HepG2 (cell line): ENCODE results near the gene CDC42SE2. TPM values are rescaled to one million over a fixed set of nuclear protein-coding genes. Genes with fewer than 3 reads are reported as not detected.

Experiments used
- ATAC-seq: fragments of 200-7000 bp; cut with Tn5 transposase; 3 replicates; pipeline ENCODE4 v1.9.1; 2020; ENCODE audit warnings: mild to moderate bottlenecking, moderate library complexity
- BruUV-seq: library from RNA; stranded (reverse); fragments of 400-500 nt; replicated peaks from 2 replicates; lab custom pipeline; 2021; lab: Mats Ljungman, UMichigan
- CTCF ChIA-PET: fragments of 300-600 bp; formaldehyde crosslinking; extraction: SDS; loops from one replicate; lab custom pipeline; 2021; ENCODE audit warnings: low total read pairs, inconsistent platforms, low intra/inter-chr PET ratio; lab: Yijun Ruan, JAX
- POLR2A ChIA-PET: fragments of 350-600 bp; sonication (Branson Sonifier 250); formaldehyde crosslinking; loops from one replicate; lab custom pipeline; 2020; ENCODE audit warnings: antibody characterized with exemption, inconsistent platforms; lab: Yijun Ruan, JAX
- DNase-seq: peaks from one replicate; pipeline ENCODE4 v3.0.0-alpha.2; 2015; ENCODE audit warnings: low spot score
- FAIRE-seq: peaks from 3 replicates; lab custom pipeline; 2011; peaks lifted over from hg19 to GRCh38; lab: Jason Lieb, UNC
- H2AFZ ChIP-seq: one replicate; pipeline ENCODE4 v1.6.1; 2011; ENCODE audit warnings: low read length, inconsistent platforms
- H3K27ac ChIP-seq: fragments of 300-600 bp; 3 replicates; pipeline ENCODE4 v1.8.0; 2011; ENCODE audit warnings: mixed run types, mild to moderate bottlenecking, mixed read lengths, low read length, inconsistent platforms; ENCODE audit not compliant: insufficient read depth; ENCODE audit errors: extremely low read length
- H3K27me3 ChIP-seq, 2 experiments: fragments of 200-600 bp in 1 of 2; 2 replicates in 1 of 2; 3 replicates in 1 of 2; pipeline versions ENCODE4 v1.6.0 to v1.8.0; 2011; ENCODE audit warnings: low read length in 2 of 2, mild to moderate bottlenecking in 2 of 2, moderate library complexity in 2 of 2, inconsistent platforms in 1 of 2; ENCODE audit not compliant: insufficient read depth in 2 of 2, control insufficient read depth in 1 of 2
- H3K36me3 ChIP-seq, 2 experiments: fragments of 200-600 bp in 1 of 2; replicated peaks in 1 of 2; 2 replicates in 1 of 2; 3 replicates in 1 of 2; pipeline versions ENCODE4 v1.5.1 to v1.8.0; 2011; ENCODE audit warnings: low read length in 2 of 2, inconsistent platforms in 1 of 2; ENCODE audit not compliant: insufficient read depth in 2 of 2, control insufficient read depth in 1 of 2
- H3K4me1 ChIP-seq: 2 replicates; pipeline ENCODE4 v1.5.1; 2012; ENCODE audit warnings: low read length, inconsistent platforms; ENCODE audit not compliant: insufficient read depth
- H3K4me2 ChIP-seq: 2 replicates; pipeline ENCODE4 v1.6.0; 2011; ENCODE audit warnings: low read depth, low read length, inconsistent platforms
- H3K4me3 ChIP-seq, 3 experiments: fragments of 200-600 bp in 1 of 3; sonication (generic), shearing (Covaris generic) in 1 of 3; replicated peaks in 1 of 3; 2 replicates each; pipeline ENCODE4 v1.5.1; 2011 to 2016; ENCODE audit warnings: low read length in 3 of 3, inconsistent platforms in 2 of 3, low read depth in 2 of 3, mild to moderate bottlenecking in 2 of 3, control low read depth in 1 of 3, mixed read lengths in 1 of 3; ENCODE audit not compliant: insufficient read depth in 1 of 3
- H3K79me2 ChIP-seq: one replicate; pipeline ENCODE4 v1.6.1; 2011; ENCODE audit warnings: low read length, inconsistent platforms; ENCODE audit not compliant: insufficient read depth
- H3K9ac ChIP-seq: 2 replicates; pipeline ENCODE4 v1.6.0; 2011; ENCODE audit warnings: mild to moderate bottlenecking, low read depth, low read length, inconsistent platforms; ENCODE audit not compliant: insufficient read depth
- H3K9me3 ChIP-seq: 2 replicates; pipeline ENCODE4 v1.5.1; 2012; ENCODE audit warnings: mild to moderate bottlenecking, low read length
- H4K20me1 ChIP-seq: 2 replicates; pipeline ENCODE4 v1.6.0; 2011; ENCODE audit warnings: inconsistent platforms, mild to moderate bottlenecking, low read length, moderate library complexity; ENCODE audit not compliant: insufficient read depth
- ATF4 ChIP-seq, 2 experiments: fragments of 450-650 bp in 1 of 2; sonication (generic) in 1 of 2; formaldehyde crosslinking; IDR thresholded peaks; 2 replicates each; pipeline versions ENCODE4 v1.5.0 to v1.8.0; 2020 to 2022; ENCODE audit warnings: mild to moderate bottlenecking in 1 of 2, missing genetic modification reagents in 1 of 2
- CEBPB ChIP-seq: IDR thresholded peaks from 2 replicates; pipeline ENCODE4 v1.6.1; 2011; ENCODE audit warnings: low read depth, low read length, improper control_type of control experiment, borderline replicate concordance
- DPF2 ChIP-seq: sonication (generic); formaldehyde crosslinking; IDR thresholded peaks from 2 replicates; pipeline ENCODE4 v1.4.0; 2020; ENCODE audit warnings: mild to moderate bottlenecking, low read depth, missing genetic modification reagents, borderline replicate concordance
- GTF3A ChIP-seq: sonication (generic); formaldehyde crosslinking; conservative IDR thresholded peaks from 2 replicates; pipeline ENCODE4 v1.4.0; 2020; ENCODE audit warnings: mild to moderate bottlenecking, missing genetic modification reagents
- HOXA9 ChIP-seq: sonication (generic); formaldehyde crosslinking; IDR thresholded peaks from 2 replicates; pipeline ENCODE4 v1.8.1; 2022; ENCODE audit warnings: missing genetic modification reagents, mild to moderate bottlenecking, moderate library complexity, borderline replicate concordance
- MLLT10 ChIP-seq: sonication (generic); formaldehyde crosslinking; IDR thresholded peaks from 2 replicates; pipeline ENCODE4 v1.4.0; 2020; ENCODE audit warnings: missing genetic modification reagents
- NR2F1 ChIP-seq, 2 experiments: fragments of 450-650 bp in 1 of 2; formaldehyde crosslinking in 1 of 2; IDR thresholded peaks; 2 replicates each; pipeline versions ENCODE4 v1.5.0 to v1.6.1; 2016 to 2020; ENCODE audit warnings: mild to moderate bottlenecking in 1 of 2, missing compliant biosample characterization in 1 of 2, missing genetic modification reagents in 1 of 2, moderate library complexity in 1 of 2
- SIX4 ChIP-seq: sonication (generic); formaldehyde crosslinking; IDR thresholded peaks from 2 replicates; pipeline ENCODE4 v1.4.0; 2020; ENCODE audit warnings: missing genetic modification reagents
- ZBTB7A ChIP-seq: sonication (generic); formaldehyde crosslinking; IDR thresholded peaks from 2 replicates; pipeline ENCODE4 v1.8.0; 2022; ENCODE audit warnings: mild to moderate bottlenecking, missing genetic modification reagents
- ZNF136 ChIP-seq: sonication (generic); formaldehyde crosslinking; IDR thresholded peaks from 2 replicates; pipeline ENCODE4 v1.8.1; 2022; ENCODE audit warnings: low read depth, mild to moderate bottlenecking, moderate library complexity, missing genetic modification reagents
- ZNF282 ChIP-seq: fragments of 450-650 bp; IDR thresholded peaks from 2 replicates; pipeline ENCODE4 v1.6.1; 2018; ENCODE audit not compliant: partially characterized antibody
- ZNF768 ChIP-seq: sonication (generic); formaldehyde crosslinking; IDR thresholded peaks from 2 replicates; pipeline ENCODE4 v1.4.0; 2020; ENCODE audit warnings: missing genetic modification reagents
- WGBS: methylation state at CpG from one replicate; pipeline ENCODE4 v1.1.6; 2017; ENCODE audit warnings: low lambda C conversion rate; 5-methylcytosine and 5-hydroxymethylcytosine counted together
- in situ Hi-C: cut with HindIII; loops from 2 replicates; pipeline ENCODE4 v1.10.0; 2017; ENCODE audit warnings: low pct_unique_long_range_greater_than_20kb; ENCODE audit not compliant: extremely low pct_ligation_motif_present
- intact Hi-C: fragments of 100-400 bp; cut with micrococcal nuclease; formaldehyde crosslinking; loops from one replicate; pipeline ENCODE4 v1.10.0; 2022; ENCODE audit not compliant: unreplicated experiment
- polyA plus RNA-seq, 8 experiments: library from polyadenylated mRNA; depleted of rRNA in 3 of 8; stranded (reverse) in 7 of 8; unstranded in 1 of 8; fragments of >200 nt; fragmentation: Illumina TruSeq in 4 of 8; extraction: Trizol in 4 of 8; gene quantifications; 2 replicates each; pipeline versions ENCODE4 v1.2.1 to v1.2.3, GENCODE V29; 2011 to 2016; ENCODE audit warnings: low read depth in 4 of 8, missing spikeins in 1 of 8, mixed read lengths in 1 of 8; ENCODE audit not compliant: insufficient read depth in 1 of 8
- total RNA-seq, 5 experiments: library from RNA; depleted of rRNA; stranded (reverse); fragments of >200 nt; fragmentation: Illumina TruSeq; extraction: Trizol; gene quantifications; 2 replicates each; pipeline ENCODE4 v1.2.3, GENCODE V29; 2016; ENCODE audit warnings: low read depth in 1 of 5
- TF ChIP-seq, protein P1 (sequence below): sonication (generic); formaldehyde crosslinking; IDR thresholded peaks from 2 replicates; pipeline ENCODE4 v1.4.0; 2020; ENCODE audit warnings: missing genetic modification reagents, borderline replicate concordance
- TF ChIP-seq, protein P2 (sequence below): sonication (generic); formaldehyde crosslinking; IDR thresholded peaks from 2 replicates; pipeline ENCODE4 v1.4.0; 2020; ENCODE audit warnings: missing genetic modification reagents

Gene CDC42SE2
- total and polyA plus RNA-seq, 2 of the 13 experiments (the other 11 are each of a cell fraction or from before 2014, with no cell fraction given) = 19.6 to 25.0 TPM

- H2AFZ ChIP-seq = no peak overlapping the region
- 95% methylated on average over 6 of the region's 6 CpGs for WGBS
- H3K79me2 ChIP-seq = peaks cover 68% of the 10 kb centered on the region
- no peaks in the 10 kb centered on the region for H3K36me3 ChIP-seq
- TF ChIP-seq, protein P1, sequence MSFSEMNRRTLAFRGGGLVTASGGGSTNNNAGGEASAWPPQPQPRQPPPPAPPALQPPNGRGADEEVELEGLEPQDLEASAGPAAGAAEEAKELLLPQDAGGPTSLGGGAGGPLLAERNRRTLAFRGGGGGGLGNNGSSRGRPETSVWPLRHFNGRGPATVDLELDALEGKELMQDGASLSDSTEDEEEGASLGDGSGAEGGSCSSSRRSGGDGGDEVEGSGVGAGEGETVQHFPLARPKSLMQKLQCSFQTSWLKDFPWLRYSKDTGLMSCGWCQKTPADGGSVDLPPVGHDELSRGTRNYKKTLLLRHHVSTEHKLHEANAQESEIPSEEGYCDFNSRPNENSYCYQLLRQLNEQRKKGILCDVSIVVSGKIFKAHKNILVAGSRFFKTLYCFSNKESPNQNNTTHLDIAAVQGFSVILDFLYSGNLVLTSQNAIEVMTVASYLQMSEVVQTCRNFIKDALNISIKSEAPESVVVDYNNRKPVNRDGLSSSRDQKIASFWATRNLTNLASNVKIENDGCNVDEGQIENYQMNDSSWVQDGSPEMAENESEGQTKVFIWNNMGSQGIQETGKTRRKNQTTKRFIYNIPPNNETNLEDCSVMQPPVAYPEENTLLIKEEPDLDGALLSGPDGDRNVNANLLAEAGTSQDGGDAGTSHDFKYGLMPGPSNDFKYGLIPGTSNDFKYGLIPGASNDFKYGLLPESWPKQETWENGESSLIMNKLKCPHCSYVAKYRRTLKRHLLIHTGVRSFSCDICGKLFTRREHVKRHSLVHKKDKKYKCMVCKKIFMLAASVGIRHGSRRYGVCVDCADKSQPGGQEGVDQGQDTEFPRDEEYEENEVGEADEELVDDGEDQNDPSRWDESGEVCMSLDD (CRISPR knock-in tag) = no peak
- TF ChIP-seq ZNF282 (no peak), DPF2 (no peak)
- POLR2A ChIA-PET = interaction anchor here (1.1 kb wide), 1 partner anchor 11 kb away, joined by 3 read pairs; no protein-coding TSS in a partner anchor
- no peak overlapping the region for H3K4me3 ChIP-seq
- no peaks in the 10 kb centered on the region for H3K9me3 ChIP-seq
- H3K4me2 ChIP-seq = no peak overlapping the region
- peaks cover 22% of the 10 kb centered on the region for H3K4me1 ChIP-seq
- BruUV-seq = no TSS peak
- H4K20me1 ChIP-seq = peaks cover 17% of the 10 kb centered on the region; the same call in 1 of the 2 replicates
- CTCF ChIA-PET = no interaction called here
- no peaks in the 10 kb centered on the region for H3K27me3 ChIP-seq
- ATAC-seq = no peak
- no peak for DNase-seq
- intact Hi-C loops (no loop called here), in situ Hi-C loops (loop anchor here (5.0 kb wide), 1 partner anchor 106 kb away; no protein-coding TSS in a partner anchor)
- H3K9ac ChIP-seq = no peak overlapping the region
- no peak for FAIRE-seq
- no peak overlapping the region for H3K27ac ChIP-seq
These were observed 12.2 kb downstream of the CDC42SE2 start for GRCh38 chr5:131276072-131276471.

GRCh38 chr5:131277447-131277846 lies 13.6 kb downstream of the CDC42SE2 start:
- no peak overlapping the region for H2AFZ ChIP-seq
- H3K4me1 ChIP-seq = peaks cover 35% of the 10 kb centered on the region
- in situ Hi-C loops = loop anchor here (5.0 kb wide), 1 partner anchor 105 kb away; no protein-coding TSS in a partner anchor
- ATAC-seq = no peak; the same call in 2 of the 3 replicates
- no peaks in the 10 kb centered on the region for H3K9me3 ChIP-seq
- no peak for DNase-seq
- H3K79me2 ChIP-seq = peaks cover 68% of the 10 kb centered on the region
- no peaks in the 10 kb centered on the region for H3K36me3 ChIP-seq
- ChIA-PET POLR2A (no interaction called here), CTCF (no interaction called here)
- H3K4me3 ChIP-seq = no peak overlapping the region
- H3K4me2 ChIP-seq = no peak overlapping the region
- no peaks in the 10 kb centered on the region for H3K27me3 ChIP-seq
- H3K27ac ChIP-seq = peak overlapping the region; percentile 43
- BruUV-seq = no TSS peak
- intact Hi-C loops = no loop called here
- no peak overlapping the region for H3K9ac ChIP-seq
- no peak for FAIRE-seq
- 0 out of 2 replicates have a peak, but pooled peaks cover 15% of the 10 kb centered on the region for H4K20me1 ChIP-seq
- TF ChIP-seq MLLT10 (CRISPR knock-in tag) (no peak), ZNF136 (no peak), CEBPB (no peak), ATF4 (CRISPR knock-in tag; IDR thresholded peaks at IDR 0.05) (no peak), GTF3A (CRISPR knock-in tag) (no peak), SIX4 (CRISPR knock-in tag) (no peak), ZNF768 (CRISPR knock-in tag) (no peak), HOXA9 (no peak), ZBTB7A (no peak), NR2F1 (CRISPR knock-in tag; IDR thresholded peaks at IDR 0.05) (no peak)
- TF ChIP-seq, protein P2, sequence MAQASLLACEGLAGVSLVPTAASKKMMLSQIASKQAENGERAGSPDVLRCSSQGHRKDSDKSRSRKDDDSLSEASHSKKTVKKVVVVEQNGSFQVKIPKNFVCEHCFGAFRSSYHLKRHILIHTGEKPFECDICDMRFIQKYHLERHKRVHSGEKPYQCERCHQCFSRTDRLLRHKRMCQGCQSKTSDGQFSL (CRISPR knock-in tag) = no peak
